ENCODE data around the gene GGT5.

GRCh38 chr22:24214467-24215285, 30.2 kb downstream of the GGT5 start:
- no peak for TF ChIP-seq POLR2AphosphoS5 (IDR thresholded peaks at IDR 0.05; ENCODE audit: low read depth)
- no peak for TF ChIP-seq CTCF (IDR thresholded peaks at IDR 0.05; ENCODE audit: insufficient read depth, low read length)

Measured in HL-60 (cell line).